ENCODE measurements around the gene MAPKAPK3.

The MAPKAPK3 gene

GRCh38 chr3:50609071-50609762 lies 7.7 kb upstream of the MAPKAPK3 start:
- no peak for DNase-seq

- DNase-seq: no peak
Measured at GRCh38 chr3:50609763-50610085, 7.2 kb upstream of the MAPKAPK3 start.

DNA sequence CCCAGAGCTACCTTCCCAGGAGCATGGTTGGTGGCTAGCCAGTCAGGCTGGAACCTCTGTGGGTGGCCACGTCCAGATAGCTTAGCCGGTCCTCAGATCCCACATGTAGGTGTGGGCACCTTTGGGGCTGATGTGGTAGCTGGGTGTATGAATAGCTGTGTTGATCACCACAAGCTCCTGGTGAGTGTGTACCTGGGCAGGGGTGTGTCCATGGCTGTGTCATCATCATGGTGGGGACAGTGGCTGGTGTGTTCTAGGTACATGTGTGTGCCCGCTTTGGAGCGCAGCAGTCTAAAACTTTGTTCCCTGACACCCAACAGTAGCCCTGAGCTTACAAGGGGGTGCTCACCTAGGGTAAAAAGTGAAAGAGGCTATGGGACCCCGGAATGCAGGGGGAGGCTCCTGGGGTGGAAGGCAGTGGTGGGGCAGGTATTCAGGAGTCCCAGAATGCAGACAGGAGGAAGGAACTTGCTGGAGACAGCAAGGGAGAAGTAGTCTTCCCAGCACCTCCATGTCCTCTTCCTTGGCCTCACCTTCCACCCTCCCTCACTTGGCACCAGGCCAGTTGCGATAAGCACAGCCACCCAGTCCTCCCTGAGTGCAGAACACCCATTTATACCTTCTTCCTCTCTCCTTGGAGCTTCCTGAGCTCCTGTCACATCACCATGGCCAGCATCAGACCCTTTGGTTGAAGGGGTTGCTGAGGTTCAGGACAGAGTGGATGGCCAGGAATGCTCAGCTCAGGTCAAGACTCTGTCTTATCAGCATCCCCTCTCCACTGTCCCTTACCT lies 6.6 kb upstream of the MAPKAPK3 start:
- DNase-seq: no peak

- no peak for DNase-seq
Measured at GRCh38 chr3:50610992-50611463, 5.9 kb upstream of the MAPKAPK3 start.

DNA sequence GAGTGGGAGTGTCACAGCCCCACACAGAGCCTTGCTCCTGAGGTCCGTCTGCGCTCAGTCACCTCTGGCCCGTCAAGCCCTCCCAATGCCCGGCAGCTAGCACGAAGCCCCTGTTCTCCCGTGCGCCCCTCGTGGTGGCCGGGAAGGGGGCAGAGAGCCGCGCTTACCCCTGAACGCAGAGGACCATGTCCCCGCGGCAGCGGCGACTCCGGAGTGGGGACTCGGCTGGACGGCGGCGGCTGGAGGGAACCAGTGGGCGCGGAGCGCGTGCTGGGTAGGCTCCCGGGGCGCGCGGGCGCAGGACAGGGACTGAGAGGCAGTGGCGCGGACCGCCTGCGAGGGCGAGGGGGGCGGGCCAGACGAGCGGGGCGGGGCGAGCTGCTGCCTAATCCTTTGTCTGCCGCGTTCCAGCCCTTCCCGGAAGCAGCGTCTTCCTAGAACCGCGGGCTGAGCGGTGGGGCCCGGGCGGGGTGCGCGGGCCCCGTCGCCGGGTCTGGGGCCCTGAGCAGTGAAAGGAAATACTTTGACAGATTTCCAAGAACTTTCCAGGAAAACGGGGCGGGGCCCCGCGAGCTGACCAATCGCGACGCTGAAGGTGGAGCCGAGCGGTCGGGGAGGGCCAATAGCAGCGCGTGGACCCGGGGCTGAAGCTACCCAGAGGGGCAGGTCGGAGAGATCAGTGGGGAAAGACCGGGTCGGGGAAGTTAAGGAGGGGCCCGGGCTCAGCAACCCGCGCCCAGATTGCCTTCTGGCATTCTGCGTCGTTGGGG lies 5.3 kb upstream of the MAPKAPK3 start, which contains the start of gene CISH:
Gene CISH, minus strand, starts transcription at position 311 of the 770 bp plus-strand sequence. Its CDS starts 124 bp downstream, at position 187.
- DNase-seq: peak; percentile 95

GRCh38 chr3:50612234-50612882 lies 4.6 kb upstream of the MAPKAPK3 start:
- DNase-seq: no peak

- no peak for DNase-seq
Measured at GRCh38 chr3:50612970-50613846, 3.7 kb upstream of the MAPKAPK3 start.

DNA sequence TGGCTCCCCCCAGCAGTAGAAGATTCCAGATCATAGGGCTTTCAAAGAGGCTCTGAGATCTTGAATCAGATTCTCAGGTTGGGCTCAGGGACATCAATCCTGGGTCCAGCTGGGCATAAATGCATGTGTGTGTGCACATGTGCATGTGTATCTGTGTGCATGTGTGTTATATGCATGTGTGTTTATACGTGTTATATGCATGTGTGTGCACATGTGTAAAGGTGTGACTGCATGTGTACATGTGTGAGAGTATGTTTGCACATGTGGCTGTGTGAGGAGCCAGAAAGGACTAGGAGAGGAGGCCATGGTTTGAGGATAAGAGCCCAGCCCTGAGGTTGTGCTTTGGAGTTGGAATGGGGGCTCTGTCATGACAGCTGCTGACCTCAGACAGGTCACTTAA lies 1.8 kb upstream of the MAPKAPK3 start:
- no peak for DNase-seq

GRCh38 chr3:50616003-50616769 lies 765 bp upstream of the MAPKAPK3 start:
- DNase-seq: peak; percentile 74

DNA sequence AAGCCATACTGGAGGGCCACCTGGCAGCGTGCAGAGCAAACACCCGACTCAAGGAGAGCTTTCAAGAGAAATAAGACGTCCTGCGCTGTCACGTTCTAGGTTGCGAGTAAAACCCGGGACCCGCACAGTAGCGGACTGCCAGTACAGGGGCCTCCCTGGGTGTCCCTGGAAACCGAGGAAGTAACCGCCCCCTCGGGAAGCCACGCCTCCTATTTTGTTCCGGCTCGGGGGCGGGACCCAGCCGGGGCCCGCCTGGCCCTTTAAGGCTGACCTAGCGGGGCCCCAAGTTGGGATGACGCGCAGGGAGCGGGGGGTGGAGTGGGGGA lies 218 bp upstream of the MAPKAPK3 start:
- peak; percentile 89 for DNase-seq

DNA sequence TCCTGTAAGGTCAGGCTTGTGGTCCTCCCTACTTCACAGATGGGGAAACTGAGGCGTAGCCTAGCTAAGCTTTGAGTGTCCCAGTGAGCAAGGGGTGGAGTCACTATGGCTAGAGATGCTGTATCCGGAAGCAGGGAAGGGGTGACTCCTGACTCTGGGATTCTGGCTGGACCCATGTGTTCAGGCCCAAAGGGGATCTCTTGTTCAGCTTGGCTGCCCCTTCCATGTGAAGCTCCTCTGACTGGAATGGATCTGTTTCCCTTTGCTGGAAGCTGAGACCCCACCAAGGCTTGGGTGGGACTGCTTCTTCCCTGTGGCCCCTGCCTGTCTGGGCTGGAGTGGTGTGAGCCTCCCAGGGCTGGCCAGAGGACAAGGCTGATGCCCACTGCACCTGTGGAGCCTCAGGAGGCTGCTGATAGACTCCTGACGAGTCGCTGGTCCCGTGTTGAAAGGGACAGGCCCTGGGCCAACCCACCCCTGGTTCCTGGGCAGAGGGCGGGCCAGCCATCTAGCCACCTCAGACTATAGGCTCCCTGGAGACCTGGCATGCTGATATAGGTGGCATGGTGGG lies 1.0 kb downstream of the MAPKAPK3 start:
- no peak for DNase-seq

- no peak for DNase-seq
Measured at GRCh38 chr3:50620420-50620819, 3.5 kb downstream of the MAPKAPK3 start.

DNA sequence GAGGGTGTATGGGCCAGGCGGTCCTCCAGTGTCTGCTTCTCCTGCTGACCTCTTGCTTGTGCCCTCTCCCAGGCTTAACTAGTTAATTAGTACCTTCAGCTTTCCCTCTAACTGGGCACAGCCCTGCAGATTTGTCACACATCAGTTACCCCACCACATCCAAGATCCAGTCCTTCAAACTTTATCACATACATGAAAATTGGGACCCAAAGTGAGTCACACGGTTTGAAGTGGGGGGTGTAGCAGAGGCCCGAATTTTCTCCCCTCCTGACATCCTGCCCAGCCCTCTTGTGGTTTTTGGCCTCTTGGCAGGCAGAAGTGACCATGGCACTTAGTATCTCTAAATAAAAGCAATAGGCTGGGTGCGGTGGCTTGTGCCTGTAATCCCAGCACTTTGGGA lies 3.9 kb downstream of the MAPKAPK3 start:
- no peak for DNase-seq

DNA sequence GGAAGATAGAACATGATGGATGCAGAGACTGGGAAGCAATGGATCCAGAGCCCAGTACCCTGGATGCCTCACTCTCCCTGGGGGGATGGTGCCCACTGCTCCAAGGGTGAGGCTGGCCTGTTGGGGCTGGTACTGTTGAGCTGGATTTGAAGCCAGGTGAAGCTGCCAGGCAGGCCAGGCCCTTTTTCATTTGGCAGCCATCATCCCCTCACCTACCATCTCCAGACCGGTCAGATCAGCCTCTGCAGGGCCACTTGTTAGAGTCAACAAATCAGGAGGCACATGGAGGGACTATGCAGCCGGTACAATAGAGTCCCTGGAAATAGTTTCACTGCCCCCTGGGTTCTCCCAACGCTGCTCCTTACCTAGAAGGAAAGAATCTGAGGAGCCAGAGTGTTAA lies 5.9 kb downstream of the MAPKAPK3 start:
- DNase-seq: no peak

DNA sequence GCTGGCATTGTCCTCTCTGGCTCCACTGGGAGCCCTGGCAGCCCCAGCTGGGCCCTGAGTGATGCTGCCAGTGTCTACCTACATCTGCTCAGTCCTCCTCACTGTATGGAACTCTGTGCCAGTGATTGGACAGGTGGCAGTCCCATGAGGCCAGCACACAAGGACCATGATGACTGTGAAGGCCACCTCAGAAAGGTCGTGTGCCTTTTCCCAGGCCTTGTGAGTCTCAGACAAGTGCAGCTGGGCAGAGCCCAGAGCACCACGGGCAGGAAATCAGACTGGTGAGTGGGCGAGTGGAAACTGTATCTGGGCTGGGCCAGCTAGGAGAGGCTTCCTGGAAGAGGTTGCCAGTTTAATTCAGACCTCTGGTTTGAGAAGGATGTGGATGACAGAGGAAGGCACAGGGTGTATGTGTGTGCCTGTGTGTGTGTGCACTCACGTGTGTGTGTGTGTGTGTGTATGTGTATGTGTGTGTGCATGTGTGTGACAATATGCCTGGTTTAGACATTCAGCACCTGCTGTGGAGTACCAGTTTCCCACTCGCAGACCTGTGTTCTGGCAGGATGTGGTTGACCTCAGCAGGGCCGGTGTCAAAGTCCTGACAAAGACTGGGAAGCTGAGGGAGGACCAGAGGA lies 7.0 kb downstream of the MAPKAPK3 start:
- DNase-seq: no peak

- no peak for DNase-seq
Measured at GRCh38 chr3:50624634-50625033, 7.7 kb downstream of the MAPKAPK3 start.

DNA sequence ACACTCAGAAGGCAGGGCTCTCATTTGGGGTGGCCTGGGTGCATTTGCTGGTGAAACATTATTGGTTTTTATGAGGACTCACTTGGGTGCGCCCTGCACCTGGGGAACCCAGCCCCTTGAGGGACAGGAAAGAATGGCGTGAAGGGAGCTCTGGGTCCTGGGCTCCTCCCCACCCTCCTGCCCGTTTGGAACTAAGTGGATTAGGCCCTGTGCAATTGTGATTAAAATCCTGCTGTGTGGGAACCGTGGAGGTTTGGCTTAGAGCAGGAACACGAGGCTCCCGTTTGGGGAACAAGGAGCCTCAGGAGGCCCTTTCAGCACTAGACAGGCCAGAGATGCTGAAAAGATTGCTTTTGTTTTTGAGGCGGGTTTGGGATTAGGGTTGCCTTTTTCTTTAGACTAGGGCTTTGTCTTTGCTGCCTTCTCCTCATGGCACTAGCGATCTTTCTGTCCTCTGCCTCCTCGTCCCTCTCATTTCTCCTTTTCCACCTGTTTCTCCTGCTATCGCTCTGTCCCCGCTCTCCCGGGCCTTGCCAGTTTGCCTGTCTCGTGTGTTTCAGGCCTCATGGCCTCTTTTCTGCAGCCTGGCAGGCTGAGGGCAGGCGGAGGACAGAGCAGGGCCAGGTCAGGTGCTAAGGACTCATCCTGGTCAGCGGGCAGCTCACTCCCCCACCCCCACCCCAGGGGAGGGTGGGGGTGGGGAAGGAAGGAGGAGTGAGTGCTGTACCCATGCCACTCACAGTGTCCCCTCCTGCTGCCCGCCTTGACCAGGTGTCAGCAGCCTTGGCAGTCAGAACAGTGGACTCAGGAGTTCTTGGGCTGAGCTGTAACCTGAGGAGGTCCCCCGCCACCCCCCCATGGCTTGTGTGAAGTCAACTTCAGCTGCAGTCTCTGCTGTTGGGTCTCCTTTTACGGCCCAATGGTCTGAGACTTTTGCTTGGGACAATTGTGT lies 8.6 kb downstream of the MAPKAPK3 start:
- no peak for DNase-seq

GRCh38 chr3:50626401-50626800 lies 9.4 kb downstream of the MAPKAPK3 start:
- DNase-seq: no peak

- DNase-seq: peak; percentile 74
Measured at GRCh38 chr3:50627407-50628051, 10.6 kb downstream of the MAPKAPK3 start.
